GM18502 (cell line): ENCODE measurements around the gene NYAP1.
"Not testable (repeated sequence)": the region's sequence is repeated elsewhere in the genome, so short reads cannot be mapped to it uniquely, and the experiment has no call there.

ENCODE experiments used
- ATAC-seq: cut with Tn5 transposase; IDR thresholded peaks from one replicate; pipeline ENCODE4 v1.9.1; 2021; ENCODE audit warnings: mild to moderate bottlenecking; ENCODE audit not compliant: unreplicated experiment, poor library complexity

The NYAP1 gene

DNA sequence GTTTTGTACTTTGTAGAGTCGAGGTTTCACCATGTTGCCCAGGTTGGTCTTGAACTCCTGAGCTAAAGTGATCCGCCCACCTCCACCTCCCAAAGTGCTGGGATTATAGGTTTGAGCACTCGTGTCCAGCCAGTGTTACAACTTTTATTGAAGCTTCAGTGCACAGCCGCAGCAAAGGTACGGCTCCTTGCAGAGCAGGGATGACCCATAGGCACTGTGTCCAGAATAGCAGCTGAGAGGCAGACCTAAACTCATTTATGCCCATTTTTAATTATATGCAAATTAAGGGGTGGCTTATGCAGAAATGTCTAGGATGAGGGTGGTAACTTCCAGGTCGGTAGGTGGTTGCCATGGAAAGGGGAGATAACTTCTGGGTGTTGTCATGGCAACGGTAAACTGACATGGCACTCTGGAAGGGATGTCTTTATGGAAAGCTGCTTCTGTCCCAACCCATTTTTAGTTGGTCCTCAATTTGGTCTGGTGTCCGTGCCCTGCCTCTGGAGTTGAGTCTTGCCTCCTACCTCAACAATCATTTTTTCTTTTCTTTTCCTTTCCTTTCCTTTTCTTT, 22.7 kb downstream of the NYAP1 start:
- no peak for ATAC-seq

GRCh38 chr7:100509231-100509630, 25.5 kb downstream of the NYAP1 start:
- no peak for ATAC-seq

DNA sequence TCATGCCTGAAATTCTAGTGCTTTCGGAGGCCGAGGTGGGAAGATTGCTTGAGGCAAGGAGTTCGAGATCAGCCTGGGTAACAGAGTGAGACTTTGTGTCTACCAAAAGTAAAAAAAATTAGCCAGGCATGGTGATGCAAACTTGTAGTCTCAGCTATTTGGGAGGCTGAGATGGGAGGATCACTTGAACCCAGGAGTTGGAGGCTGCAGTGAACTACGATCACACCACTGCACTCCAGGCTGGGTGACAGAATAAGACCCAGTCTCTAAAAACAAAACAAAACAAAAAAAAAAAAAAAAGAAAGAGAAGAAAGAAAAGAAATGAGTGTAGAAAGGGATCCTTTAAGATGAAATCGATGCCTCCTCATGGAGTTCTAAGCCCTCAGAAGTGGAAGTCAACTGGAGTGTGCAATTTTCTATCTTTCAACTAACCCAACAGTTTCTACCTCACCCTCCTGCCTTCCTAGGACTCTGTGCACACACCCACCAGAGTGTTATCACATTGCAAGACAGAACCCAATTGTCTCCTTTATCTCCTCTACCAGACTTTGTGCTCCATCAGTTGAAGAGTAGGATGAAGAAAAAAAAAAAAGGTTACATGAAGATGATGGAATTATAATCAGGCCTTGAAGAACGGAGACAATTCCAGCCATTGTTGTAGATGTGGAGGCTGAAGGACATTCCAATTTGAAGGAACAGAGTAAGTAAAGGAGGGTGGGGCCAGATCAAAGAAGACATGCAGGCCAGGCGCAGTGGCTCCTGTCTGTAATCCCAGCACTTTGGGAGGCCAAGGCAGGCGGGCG, 26.9 kb downstream of the NYAP1 start:
- no peak for ATAC-seq

- ATAC-seq: no peak
Observed at GRCh38 chr7:100513212-100513810, 29.6 kb downstream of the NYAP1 start.

DNA sequence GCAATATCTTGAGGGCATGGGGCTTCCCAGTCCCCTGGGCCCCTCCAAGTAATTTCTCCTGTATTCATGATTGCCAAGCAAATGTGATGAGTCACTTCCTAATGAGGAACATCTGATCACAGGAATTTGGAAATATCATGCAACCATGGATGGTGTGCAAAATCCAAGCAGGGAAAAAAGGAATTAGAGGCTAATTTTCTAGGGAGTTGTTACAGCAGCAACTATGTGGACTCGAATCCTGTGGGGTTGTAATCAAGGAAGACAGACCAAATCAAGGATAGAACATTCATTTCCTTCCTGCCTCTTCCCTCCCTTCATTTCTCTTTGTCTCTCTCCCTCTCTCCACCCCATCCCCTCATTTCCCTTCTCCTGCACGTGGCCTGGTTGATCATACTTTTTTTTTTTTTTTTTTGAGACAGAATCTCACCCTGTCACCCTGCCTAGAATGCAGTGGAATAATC, 31.4 kb downstream of the NYAP1 start:
- no peak for ATAC-seq

DNA sequence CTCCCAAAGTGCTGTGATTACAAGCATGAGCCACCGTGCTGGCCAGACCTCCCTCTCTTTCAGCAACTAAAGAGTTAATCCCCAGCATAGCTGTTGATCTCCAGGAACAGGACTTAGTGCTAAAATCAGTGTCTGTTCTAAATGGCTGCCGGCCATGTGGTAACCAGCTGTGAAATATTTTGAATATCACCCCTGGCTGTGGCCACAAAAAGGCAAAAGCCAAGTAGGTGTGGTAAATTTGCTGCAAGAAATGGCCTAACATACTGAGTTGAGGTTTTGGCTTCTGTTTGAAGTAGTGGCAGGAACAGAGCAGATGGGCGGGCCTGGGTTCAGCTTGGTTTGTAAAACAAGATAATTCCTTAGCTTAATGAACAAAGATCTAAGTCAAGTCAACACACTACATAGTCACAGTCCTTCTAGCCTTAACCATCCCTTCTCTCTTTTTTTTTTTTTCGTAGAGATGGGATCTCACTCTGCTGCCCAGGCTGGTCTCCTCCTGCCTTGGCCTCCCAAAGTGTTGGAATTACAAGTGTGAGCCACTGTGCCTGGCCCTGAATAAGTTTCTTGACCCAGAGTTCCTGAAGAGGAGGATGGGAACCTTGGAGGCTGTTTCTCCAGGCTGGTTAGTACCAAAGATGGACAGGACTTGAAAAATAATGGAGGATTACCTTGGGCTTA, 32.5 kb downstream of the NYAP1 start:
- peak; percentile 60 for ATAC-seq

DNA sequence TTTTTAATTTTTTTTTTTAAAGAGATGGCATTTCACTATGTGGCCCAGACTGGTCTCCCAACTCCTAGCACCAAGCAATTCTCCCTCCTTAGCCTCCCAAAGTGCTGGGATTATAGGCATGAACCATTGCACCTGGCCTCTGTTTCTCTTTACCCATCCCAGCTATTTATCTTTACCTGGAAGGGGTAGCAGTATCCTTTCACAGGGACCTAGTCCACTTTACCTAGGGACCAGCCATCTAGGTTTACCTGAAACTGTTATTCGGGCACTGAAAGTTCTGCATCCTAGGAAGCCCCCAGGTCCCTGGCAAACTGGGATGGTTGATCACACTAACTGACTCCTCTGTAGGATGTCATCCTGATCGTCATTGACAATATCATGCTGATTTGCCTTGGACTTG, 33.6 kb downstream of the NYAP1 start:
- ATAC-seq: no peak

- no peak for ATAC-seq
Observed at GRCh38 chr7:100519580-100519979, 35.9 kb downstream of the NYAP1 start.

DNA sequence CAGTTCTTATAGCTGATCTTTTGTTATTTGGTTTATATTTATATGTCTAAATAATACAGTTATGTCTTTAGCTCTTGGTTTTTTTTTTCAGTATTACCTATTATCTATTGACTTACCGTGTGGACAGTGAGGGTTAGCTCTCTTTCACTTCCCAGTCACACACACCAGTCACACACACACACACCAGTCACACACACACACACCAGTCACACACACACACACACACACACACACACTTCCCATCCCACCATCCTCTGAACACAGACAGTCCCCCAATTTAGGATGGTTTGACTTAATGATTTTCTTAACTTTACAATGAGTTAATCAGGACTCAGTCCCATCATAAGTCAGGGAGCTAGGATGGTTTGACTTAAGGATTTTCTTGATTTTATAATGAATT, 36.4 kb downstream of the NYAP1 start:
- ATAC-seq: no peak

DNA sequence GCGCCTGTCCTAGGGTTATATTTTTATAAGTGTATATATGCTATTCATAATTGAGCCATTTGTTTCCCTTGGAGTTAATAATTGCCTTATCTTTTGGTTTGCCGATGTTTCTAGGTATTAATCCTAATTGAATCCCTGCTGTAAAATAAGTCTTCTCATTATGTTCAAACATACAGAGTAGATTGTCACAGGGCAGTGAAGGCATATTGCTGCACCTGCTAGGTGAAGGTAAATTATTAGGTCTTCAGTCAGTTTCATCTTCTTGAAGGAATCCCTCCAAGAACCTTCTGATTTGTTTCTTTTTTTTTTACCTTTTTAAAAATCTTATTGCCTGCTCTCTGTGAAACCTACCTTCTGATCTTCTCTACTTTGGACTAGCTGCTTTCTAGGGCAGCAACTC, 37.3 kb downstream of the NYAP1 start:
- no peak for ATAC-seq

GRCh38 chr7:100521909-100522593, 38.3 kb downstream of the NYAP1 start:
- ATAC-seq: not testable (repeated sequence)

DNA sequence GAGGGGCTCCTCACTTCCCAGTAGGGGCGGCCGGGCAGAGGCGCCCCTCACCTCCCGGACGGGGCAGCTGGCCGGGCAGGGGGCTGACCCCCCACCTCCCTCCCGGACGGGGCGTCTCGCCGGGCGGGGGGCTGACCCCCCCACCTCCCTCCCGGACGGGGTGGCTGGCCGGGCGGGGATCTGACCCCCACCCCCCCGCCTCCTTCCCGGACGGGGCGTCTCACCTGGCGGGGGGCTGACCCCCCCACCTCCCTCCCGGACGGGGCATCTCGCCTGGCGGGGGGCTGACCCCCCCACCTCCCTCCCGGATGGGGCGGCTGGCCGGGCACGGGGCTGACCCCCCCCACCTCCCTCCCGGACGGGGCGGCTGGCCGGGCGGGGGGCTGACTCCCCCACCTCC, 39.5 kb downstream of the NYAP1 start:
- ATAC-seq: not testable (repeated sequence)

DNA sequence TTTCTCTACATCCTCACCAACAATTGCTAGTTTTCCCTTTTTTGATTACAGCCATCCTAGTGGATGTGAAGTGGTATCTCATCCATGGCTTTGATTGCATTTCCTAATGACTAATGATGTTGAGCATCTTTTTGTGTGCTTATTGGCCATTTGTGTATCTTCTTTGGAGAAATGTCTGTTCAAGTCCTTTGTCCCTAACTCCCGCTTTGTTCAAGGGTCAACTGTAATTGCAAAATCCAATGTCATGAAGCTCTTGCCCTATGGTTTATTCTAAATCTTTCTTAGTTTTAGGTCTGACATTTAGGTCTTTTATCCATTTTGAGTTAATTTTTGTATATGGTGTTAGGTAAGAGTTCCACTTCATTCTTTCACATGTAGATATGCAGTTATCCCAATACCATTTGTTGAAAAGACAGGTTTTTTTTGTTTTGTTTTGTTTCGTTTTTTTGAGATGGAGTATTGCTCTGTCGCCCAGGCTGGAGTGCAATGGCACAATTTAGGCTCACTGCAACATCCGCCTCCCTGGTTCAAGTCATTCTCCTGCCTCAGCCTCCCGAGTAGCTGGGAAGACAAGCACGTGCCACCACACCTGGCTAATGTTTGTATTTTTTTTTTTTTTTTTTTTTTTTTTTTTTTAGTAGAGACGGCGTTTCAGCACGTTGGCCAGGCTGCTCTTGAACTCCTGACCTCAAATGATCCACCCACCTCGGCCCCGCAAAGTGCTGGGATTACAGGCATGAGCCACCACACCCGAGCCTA, 44.6 kb downstream of the NYAP1 start:
- not testable (repeated sequence) for ATAC-seq

- ATAC-seq: no peak
Observed at GRCh38 chr7:100532165-100533022, 48.7 kb downstream of the NYAP1 start.

DNA sequence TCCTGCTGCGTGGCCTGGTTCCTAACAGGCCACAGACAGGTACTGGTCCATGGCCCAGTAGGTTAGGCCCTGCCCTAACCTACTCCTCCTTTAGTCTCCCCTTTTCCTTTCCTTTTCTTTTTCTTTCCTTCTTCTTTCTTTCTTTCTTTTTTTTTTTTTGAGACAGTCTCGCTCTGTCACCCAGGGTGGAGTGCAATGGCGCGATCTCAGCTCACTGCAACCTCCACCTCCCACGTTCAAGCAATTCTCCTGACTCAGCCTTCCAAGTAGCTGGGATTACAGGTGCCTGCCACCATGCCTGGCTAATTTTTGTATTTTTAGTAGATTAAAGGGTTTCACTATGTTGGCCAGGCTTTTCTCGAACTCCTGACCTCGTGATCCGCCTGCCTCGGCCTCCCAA, 52.3 kb downstream of the NYAP1 start:
- ATAC-seq: not testable (repeated sequence)

DNA sequence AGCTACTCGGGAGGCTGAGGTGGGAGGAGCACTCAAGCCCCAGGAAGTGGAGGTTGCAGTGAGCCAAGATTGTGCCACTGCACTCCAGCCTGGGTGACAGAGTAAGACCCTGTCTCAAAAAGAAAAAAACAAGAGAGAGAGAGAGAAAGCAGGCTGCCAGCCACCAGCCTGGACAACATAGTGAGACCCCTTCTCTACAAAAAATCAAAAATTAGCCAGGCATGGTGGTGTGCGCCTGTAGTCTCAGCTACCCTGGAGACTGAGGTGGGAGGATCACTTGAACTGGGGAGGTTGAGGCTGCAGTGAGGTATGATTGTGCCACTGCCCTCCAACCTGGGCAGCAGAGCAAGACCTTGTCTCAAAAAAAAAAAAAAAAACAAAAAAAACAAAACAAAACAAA, 53.0 kb downstream of the NYAP1 start:
- ATAC-seq: not testable (repeated sequence)

DNA sequence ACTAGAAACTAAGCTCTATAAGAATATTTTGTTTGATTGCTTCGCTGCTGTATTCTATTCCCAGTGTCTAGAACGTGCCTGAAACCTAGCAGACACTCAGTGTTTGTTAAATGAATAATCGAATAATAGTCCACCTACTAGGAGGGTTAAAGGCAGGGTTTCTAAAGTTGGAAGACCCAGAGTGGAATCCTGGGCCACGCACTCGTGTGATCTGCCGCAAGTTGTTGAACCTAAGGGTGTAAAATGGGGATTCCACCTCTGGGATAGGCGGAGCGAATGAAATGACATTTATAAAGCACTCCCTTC, 54.6 kb downstream of the NYAP1 start:
- no peak for ATAC-seq

GRCh38 chr7:100538654-100539435, 55.1 kb downstream of the NYAP1 start, which contains the start of gene AGFG2:
TSS of gene AGFG2 (plus strand) at chr7:100539203. CDS start at chr7:100539347, 144 bp downstream.
- peak; percentile 95 for ATAC-seq
